PC-3 (cell line): Measurements from ENCODE around the gene BLTP1. TPM values are rescaled to one million over a fixed set of nuclear protein-coding genes. Genes with fewer than 3 reads are reported as not detected.

ENCODE experiments used
- ATAC-seq: fragments of 200-7000 bp; cut with Tn5 transposase; 2 replicates; pipeline ENCODE4 v1.9.1; 2020; ENCODE audit warnings: mild to moderate bottlenecking, moderate library complexity
- BruUV-seq: library from RNA; stranded (reverse); fragments of 400-500 nt; replicated peaks from 2 replicates; lab custom pipeline; 2021; lab: Mats Ljungman, UMichigan
- CTCF ChIA-PET: fragments of 300-600 bp; sonication (Branson Sonifier 250); formaldehyde crosslinking; loops from one replicate; lab custom pipeline; 2022; ENCODE audit warnings: antibody characterized with exemption; lab: Charles Lee
- POLR2A ChIA-PET: fragments of 300-600 bp; sonication (Branson Sonifier 250); formaldehyde crosslinking; loops from one replicate; lab custom pipeline; 2022; ENCODE audit warnings: antibody characterized with exemption; ENCODE audit not compliant: unreplicated experiment; lab: Charles Lee
- DNase-seq: peaks from one replicate; pipeline ENCODE4 v3.0.0-alpha.2; 2015
- H2AFZ ChIP-seq: fragments of 300-600 bp; sonication (generic); 2 replicates; pipeline ENCODE4 v1.6.0; 2016; ENCODE audit warnings: antibody characterized with exemption, low read length
- H3F3A ChIP-seq: fragments of 300-600 bp; sonication (generic); one replicate; pipeline ENCODE4 v1.6.0; 2017; ENCODE audit warnings: antibody characterized with exemption, low read length, control low read depth, mild to moderate bottlenecking; ENCODE audit not compliant: unreplicated experiment
- H3K27ac ChIP-seq: fragments of 300-600 bp; sonication (generic); 2 replicates; pipeline ENCODE4 v1.5.1; 2016; ENCODE audit warnings: mild to moderate bottlenecking, low read length
- H3K27me3 ChIP-seq: fragments of 300-600 bp; sonication (generic); 2 replicates; pipeline ENCODE4 v1.6.1; 2016; ENCODE audit warnings: low read length, mixed read lengths
- H3K36me3 ChIP-seq: fragments of 300-600 bp; sonication (generic); 2 replicates; pipeline ENCODE4 v1.6.1; 2016; ENCODE audit warnings: low read depth, mixed run types, low read length, mixed read lengths
- H3K4me1 ChIP-seq: fragments of 300-600 bp; sonication (generic); 2 replicates; pipeline ENCODE4 v1.5.1; 2016; ENCODE audit warnings: low read length; ENCODE audit not compliant: insufficient read depth
- H3K4me2 ChIP-seq: fragments of 300-600 bp; sonication (generic); 2 replicates; pipeline ENCODE4 v1.6.0; 2016; ENCODE audit warnings: low read length
- H3K4me3 ChIP-seq: fragments of 300-600 bp; sonication (generic); 2 replicates; pipeline ENCODE4 v1.5.1; 2016; ENCODE audit warnings: mild to moderate bottlenecking, low read length, mixed read lengths
- H3K79me2 ChIP-seq: fragments of 300-600 bp; sonication (generic); 2 replicates; pipeline ENCODE4 v1.6.1; 2017; ENCODE audit warnings: low read length, mixed read lengths
- H3K9ac ChIP-seq: fragments of 300-600 bp; sonication (generic); 2 replicates; pipeline ENCODE4 v1.6.0; 2016; ENCODE audit warnings: mild to moderate bottlenecking, low read length
- H3K9me2 ChIP-seq: fragments of 300-600 bp; sonication (generic); replicated peaks from 2 replicates; pipeline ENCODE4 v1.6.1; 2016; ENCODE audit warnings: mixed run types, low read length, mixed read lengths
- H3K9me3 ChIP-seq: fragments of 300-600 bp; sonication (generic); 2 replicates; pipeline ENCODE4 v1.6.1; 2016; ENCODE audit warnings: low read length, mixed read lengths
- H4K20me1 ChIP-seq: fragments of 300-600 bp; sonication (generic); 2 replicates; pipeline ENCODE4 v1.6.1; 2016; ENCODE audit warnings: low read length, mixed read lengths
- EZH2 ChIP-seq: fragments of 300-600 bp; sonication (generic); IDR thresholded peaks from one replicate; pipeline ENCODE4 v1.6.1; 2017; ENCODE audit warnings: antibody characterized with exemption, mild to moderate bottlenecking, low read length; ENCODE audit not compliant: unreplicated experiment
- EZH2phosphoT487 ChIP-seq: fragments of 300-600 bp; sonication (generic); IDR thresholded peaks from 2 replicates; pipeline ENCODE4 v1.6.1; 2018; ENCODE audit warnings: mild to moderate bottlenecking, antibody characterized with exemption, low read length, borderline replicate concordance
- intact Hi-C: fragments of 100-400 bp; cut with micrococcal nuclease; formaldehyde crosslinking; loops from 2 replicates; pipeline ENCODE4 v1.9.0; 2023
- total RNA-seq: library from RNA; depleted of rRNA; stranded (reverse); fragments of >200 nt; gene quantifications from 2 replicates; pipeline ENCODE4 v1.2.3, GENCODE V29; 2014
- TF ChIP-seq, protein P1 (sequence below): fragments of 300-600 bp; sonication (generic); conservative IDR thresholded peaks from 2 replicates; pipeline ENCODE4 v1.5.1; 2017; ENCODE audit warnings: antibody characterized with exemption, low read depth, mild to moderate bottlenecking, low read length

The BLTP1 gene
- total RNA-seq, 1 experiment from 2014 or later = 19.8 TPM

DNA sequence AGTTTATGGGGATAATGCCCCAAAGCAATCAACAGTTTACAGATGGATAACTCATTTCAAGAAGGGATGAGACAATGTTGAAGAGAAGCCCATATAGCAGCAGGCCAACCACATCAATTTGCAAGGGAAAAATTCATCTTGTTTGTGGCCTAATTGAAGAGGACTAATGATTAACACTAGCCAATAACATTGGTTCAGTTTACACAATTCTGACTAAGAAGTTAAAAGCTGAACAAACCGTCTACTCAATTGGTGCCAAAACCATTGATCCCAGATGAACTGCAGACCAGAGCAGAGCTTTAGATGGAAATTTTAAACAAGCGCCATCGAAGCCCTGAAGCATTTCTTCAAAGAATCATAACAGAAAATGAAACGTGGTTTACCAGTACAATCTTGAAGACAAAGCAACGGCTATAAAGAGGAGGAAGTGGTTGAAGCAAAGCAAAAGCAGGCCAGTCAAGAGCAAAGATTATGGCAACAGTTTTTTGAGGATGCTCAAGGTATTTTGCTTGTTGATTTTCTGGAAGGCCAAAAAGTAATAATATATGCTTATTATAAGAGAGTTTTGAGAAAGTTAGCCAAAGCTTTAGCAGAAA lies 20.5 kb upstream of the BLTP1 start:
- no peaks in the 10 kb centered on the region for H4K20me1 ChIP-seq
- DNase-seq = no peak

DNA sequence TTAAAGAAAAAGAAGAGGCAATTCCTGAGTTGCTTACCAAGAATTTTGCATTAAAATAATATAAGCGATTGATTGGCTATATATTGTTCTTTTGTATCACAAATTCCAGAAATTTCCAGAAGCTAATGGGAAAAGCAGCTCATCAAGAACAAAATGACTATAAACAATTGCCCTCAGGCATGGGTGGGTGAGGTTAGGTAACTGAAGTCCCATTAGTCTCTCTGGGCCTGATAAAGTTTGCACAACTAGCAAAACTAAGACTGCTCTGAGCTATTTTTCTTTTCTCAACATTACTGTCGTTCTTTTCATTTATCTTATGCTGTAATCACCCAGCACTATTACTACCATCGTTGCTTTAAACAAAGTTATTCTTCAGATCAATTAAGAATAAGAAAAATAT lies 19.2 kb upstream of the BLTP1 start:
- no peak overlapping the region for H2AFZ ChIP-seq
- DNase-seq = no peak
- ChIA-PET POLR2A (no interaction called here), CTCF (no interaction called here)
- H3K9me3 ChIP-seq = no peaks in the 10 kb centered on the region
- H3K4me2 ChIP-seq = no peak overlapping the region
- H3K4me1 ChIP-seq = no peaks in the 10 kb centered on the region
- no peak for TF ChIP-seq EZH2
- TF ChIP-seq, protein P1, sequence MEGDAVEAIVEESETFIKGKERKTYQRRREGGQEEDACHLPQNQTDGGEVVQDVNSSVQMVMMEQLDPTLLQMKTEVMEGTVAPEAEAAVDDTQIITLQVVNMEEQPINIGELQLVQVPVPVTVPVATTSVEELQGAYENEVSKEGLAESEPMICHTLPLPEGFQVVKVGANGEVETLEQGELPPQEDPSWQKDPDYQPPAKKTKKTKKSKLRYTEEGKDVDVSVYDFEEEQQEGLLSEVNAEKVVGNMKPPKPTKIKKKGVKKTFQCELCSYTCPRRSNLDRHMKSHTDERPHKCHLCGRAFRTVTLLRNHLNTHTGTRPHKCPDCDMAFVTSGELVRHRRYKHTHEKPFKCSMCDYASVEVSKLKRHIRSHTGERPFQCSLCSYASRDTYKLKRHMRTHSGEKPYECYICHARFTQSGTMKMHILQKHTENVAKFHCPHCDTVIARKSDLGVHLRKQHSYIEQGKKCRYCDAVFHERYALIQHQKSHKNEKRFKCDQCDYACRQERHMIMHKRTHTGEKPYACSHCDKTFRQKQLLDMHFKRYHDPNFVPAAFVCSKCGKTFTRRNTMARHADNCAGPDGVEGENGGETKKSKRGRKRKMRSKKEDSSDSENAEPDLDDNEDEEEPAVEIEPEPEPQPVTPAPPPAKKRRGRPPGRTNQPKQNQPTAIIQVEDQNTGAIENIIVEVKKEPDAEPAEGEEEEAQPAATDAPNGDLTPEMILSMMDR = no peak
- TF ChIP-seq EZH2phosphoT487 = no peak
- H3K79me2 ChIP-seq = no peaks in the 10 kb centered on the region
- H3F3A ChIP-seq = no peaks in the 10 kb centered on the region
- ATAC-seq = no peak
- H3K4me3 ChIP-seq = no peak overlapping the region
- H3K9ac ChIP-seq = no peak overlapping the region
- intact Hi-C loops = no loop called here
- no peaks in the 10 kb centered on the region for H3K36me3 ChIP-seq
- no peak overlapping the region for H3K27ac ChIP-seq
- BruUV-seq = no TSS peak
- no peaks in the 10 kb centered on the region for H3K9me2 ChIP-seq
- H4K20me1 ChIP-seq = no peaks in the 10 kb centered on the region
- no peaks in the 10 kb centered on the region for H3K27me3 ChIP-seq

More for the DNA sequence above, 20.5 kb upstream of the BLTP1 start:
- Histone ChIP-seq H3K4me2 (no peak overlapping the region), H2AFZ (no peak overlapping the region), H3K4me1 (no peaks in the 10 kb centered on the region), H3F3A (no peaks in the 10 kb centered on the region), H3K79me2 (no peaks in the 10 kb centered on the region), H3K27me3 (no peaks in the 10 kb centered on the region), H3K9me2 (no peaks in the 10 kb centered on the region), H3K9me3 (no peaks in the 10 kb centered on the region), H3K27ac (no peak overlapping the region), H3K36me3 (no peaks in the 10 kb centered on the region), H3K4me3 (no peak overlapping the region), H3K9ac (no peak overlapping the region)
- no TSS peak for BruUV-seq
- intact Hi-C loops = no loop called here
- no peak for ATAC-seq
- TF ChIP-seq EZH2 (no peak), EZH2phosphoT487 (no peak)
- TF ChIP-seq, protein P1 = no peak
- POLR2A ChIA-PET = no interaction called here
- CTCF ChIA-PET = no interaction called here

DNA sequence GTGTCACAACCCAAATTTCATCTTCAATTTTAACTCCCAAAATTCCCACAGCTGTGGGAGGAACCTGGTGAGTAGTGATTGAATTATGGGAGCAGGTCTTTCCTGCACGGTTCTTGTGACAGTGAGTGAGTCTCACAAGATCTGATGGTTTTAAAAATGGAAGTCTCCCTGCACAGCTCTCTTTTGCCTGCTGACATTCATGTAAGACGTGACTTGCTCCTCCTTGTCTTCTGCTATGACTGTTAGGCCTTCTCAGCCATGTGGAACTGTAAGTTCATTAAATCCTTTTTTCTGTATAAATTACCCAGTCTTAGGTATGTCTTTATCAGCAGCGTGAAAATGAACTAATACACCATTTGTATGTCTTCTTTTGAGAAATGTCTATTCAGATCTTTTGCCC lies 13.0 kb upstream of the BLTP1 start:
- H3K9ac ChIP-seq = no peak overlapping the region
- ATAC-seq = no peak
- H4K20me1 ChIP-seq = no peaks in the 10 kb centered on the region
- no peak overlapping the region for H3K4me2 ChIP-seq
- intact Hi-C loops = no loop called here
- BruUV-seq = no TSS peak
- TF ChIP-seq, protein P1 = no peak
- no peak for TF ChIP-seq EZH2
- no peak for TF ChIP-seq EZH2phosphoT487
- H3K4me1 ChIP-seq = no peaks in the 10 kb centered on the region
- no peaks in the 10 kb centered on the region for H3F3A ChIP-seq
- no peak overlapping the region for H2AFZ ChIP-seq
- DNase-seq = no peak
- POLR2A ChIA-PET = no interaction called here
- H3K27me3 ChIP-seq = no peaks in the 10 kb centered on the region
- no peak overlapping the region for H3K4me3 ChIP-seq
- CTCF ChIA-PET = no interaction called here
- no peaks in the 10 kb centered on the region for H3K36me3 ChIP-seq
- no peak overlapping the region for H3K27ac ChIP-seq
- H3K9me2 ChIP-seq = no peaks in the 10 kb centered on the region
- no peaks in the 10 kb centered on the region for H3K79me2 ChIP-seq
- H3K9me3 ChIP-seq = no peaks in the 10 kb centered on the region
